OCI-LY3 (cell line): ENCODE results near the gene ADPGK.

Experiments used
- EZH2phosphoT487 ChIP-seq: fragments of 200-600 bp; shearing (Covaris generic); IDR thresholded peaks from 2 replicates; pipeline ENCODE4 v1.6.1; 2018; ENCODE audit warnings: antibody characterized with exemption, mixed run types, low read depth
- TF ChIP-seq, protein P1 (sequence below): fragments of 200-600, 300-600 bp; sonication (generic); IDR thresholded peaks from 2 replicates; pipeline ENCODE4 v1.5.1; 2014; ENCODE audit warnings: antibody characterized with exemption, low read length, low read depth

GRCh38 chr15:72809329-72809728 is 25.8 kb upstream of the ADPGK start:
- TF ChIP-seq, protein P1, sequence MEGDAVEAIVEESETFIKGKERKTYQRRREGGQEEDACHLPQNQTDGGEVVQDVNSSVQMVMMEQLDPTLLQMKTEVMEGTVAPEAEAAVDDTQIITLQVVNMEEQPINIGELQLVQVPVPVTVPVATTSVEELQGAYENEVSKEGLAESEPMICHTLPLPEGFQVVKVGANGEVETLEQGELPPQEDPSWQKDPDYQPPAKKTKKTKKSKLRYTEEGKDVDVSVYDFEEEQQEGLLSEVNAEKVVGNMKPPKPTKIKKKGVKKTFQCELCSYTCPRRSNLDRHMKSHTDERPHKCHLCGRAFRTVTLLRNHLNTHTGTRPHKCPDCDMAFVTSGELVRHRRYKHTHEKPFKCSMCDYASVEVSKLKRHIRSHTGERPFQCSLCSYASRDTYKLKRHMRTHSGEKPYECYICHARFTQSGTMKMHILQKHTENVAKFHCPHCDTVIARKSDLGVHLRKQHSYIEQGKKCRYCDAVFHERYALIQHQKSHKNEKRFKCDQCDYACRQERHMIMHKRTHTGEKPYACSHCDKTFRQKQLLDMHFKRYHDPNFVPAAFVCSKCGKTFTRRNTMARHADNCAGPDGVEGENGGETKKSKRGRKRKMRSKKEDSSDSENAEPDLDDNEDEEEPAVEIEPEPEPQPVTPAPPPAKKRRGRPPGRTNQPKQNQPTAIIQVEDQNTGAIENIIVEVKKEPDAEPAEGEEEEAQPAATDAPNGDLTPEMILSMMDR = no peak
- TF ChIP-seq EZH2phosphoT487 = no peak
